SK-N-SH treated with all-trans-retinoic acid at 6 μM for 48 hours (cell line): ENCODE data around the gene SCEL.

Experiments used
- ATAC-seq: fragments of 200-7000 bp; cut with Tn5 transposase; 3 replicates; pipeline ENCODE4 v1.9.1; 2020; ENCODE audit warnings: mild to moderate bottlenecking, moderate library complexity
- ARNTL ChIP-seq: fragments of 450-650 bp; formaldehyde crosslinking; IDR thresholded peaks from 2 replicates; pipeline ENCODE4 v1.5.0; 2020; ENCODE audit warnings: low read depth, mild to moderate bottlenecking, moderate library complexity, borderline replicate concordance
- BACH2 ChIP-seq: fragments of 250-450 bp; sonication (Bioruptor Pico); IDR thresholded peaks from 2 replicates; pipeline ENCODE4 v1.9.0; 2021; ENCODE audit warnings: mild to moderate bottlenecking, borderline replicate concordance
- CSDC2 ChIP-seq: fragments of 250-450 bp; sonication (Bioruptor Pico); IDR thresholded peaks from 2 replicates; pipeline ENCODE4 v1.5.0; 2020; ENCODE audit warnings: mild to moderate bottlenecking, moderate library complexity
- ESRRG ChIP-seq: fragments of 250-450 bp; sonication (Bioruptor Pico); IDR thresholded peaks from 2 replicates; pipeline ENCODE4 v1.6.1; 2021; ENCODE audit warnings: mild to moderate bottlenecking
- GLIS3 ChIP-seq: fragments of 250-450 bp; sonication (Bioruptor Pico); IDR thresholded peaks from 2 replicates; pipeline ENCODE4 v1.5.0; 2020; ENCODE audit warnings: mild to moderate bottlenecking, moderate library complexity
- ISL1 ChIP-seq: fragments of 250-450 bp; sonication (Bioruptor Pico); IDR thresholded peaks from 2 replicates; pipeline ENCODE4 v2.1.2; 2022; ENCODE audit warnings: mild to moderate bottlenecking, moderate library complexity
- OSR1 ChIP-seq: fragments of 250-450 bp; sonication (Bioruptor Pico); IDR thresholded peaks from 2 replicates; pipeline ENCODE4 v1.8.0; 2022; ENCODE audit warnings: moderate library complexity, mild to moderate bottlenecking, inconsistent platforms
- POU6F1 ChIP-seq: fragments of 250-450 bp; sonication (Bioruptor Pico); IDR thresholded peaks from 2 replicates; pipeline ENCODE4 v1.8.0; 2021; ENCODE audit warnings: low read depth, mild to moderate bottlenecking, moderate library complexity, borderline replicate concordance
- PPARA ChIP-seq: fragments of 250-450 bp; sonication (Bioruptor Pico); IDR thresholded peaks from 2 replicates; pipeline ENCODE4 v1.5.0; 2020; ENCODE audit warnings: mild to moderate bottlenecking, borderline replicate concordance
- RARB ChIP-seq: fragments of 250-450 bp; sonication (Bioruptor Pico); IDR thresholded peaks from 2 replicates; pipeline ENCODE4 v1.8.0; 2021; ENCODE audit warnings: mild to moderate bottlenecking, moderate library complexity
- SNAI2 ChIP-seq: fragments of 250-450 bp; sonication (Bioruptor Pico); IDR thresholded peaks from 2 replicates; pipeline ENCODE4 v1.5.0; 2020; ENCODE audit warnings: mild to moderate bottlenecking, moderate library complexity
- TCF4 ChIP-seq: fragments of 250-450 bp; sonication (Bioruptor Pico); IDR thresholded peaks from 2 replicates; pipeline ENCODE4 v1.8.0; 2021; ENCODE audit warnings: mild to moderate bottlenecking, moderate library complexity, borderline replicate concordance
- TOX ChIP-seq: fragments of 250-450 bp; sonication (Bioruptor Pico); IDR thresholded peaks from 2 replicates; pipeline ENCODE4 v1.8.0; 2021; ENCODE audit warnings: mild to moderate bottlenecking, moderate library complexity, borderline replicate concordance
- TSHZ2 ChIP-seq: fragments of 250-450 bp; sonication (Bioruptor Pico); IDR thresholded peaks from 2 replicates; pipeline ENCODE4 v1.5.0; 2020; ENCODE audit warnings: mild to moderate bottlenecking, moderate library complexity
- ZC3H10 ChIP-seq: fragments of 250-450 bp; sonication (Bioruptor Pico); IDR thresholded peaks from 2 replicates; pipeline ENCODE4 v1.5.1; 2021; ENCODE audit warnings: mild to moderate bottlenecking, moderate library complexity
- ZFP3 ChIP-seq: fragments of 250-450 bp; sonication (Bioruptor Pico); IDR thresholded peaks from 2 replicates; pipeline ENCODE4 v1.5.0; 2020; ENCODE audit warnings: mild to moderate bottlenecking, moderate library complexity
- ZFP30 ChIP-seq: fragments of 450-650 bp; formaldehyde crosslinking; IDR thresholded peaks from 2 replicates; pipeline ENCODE4 v1.5.0; 2022; ENCODE audit warnings: mild to moderate bottlenecking, moderate library complexity
- ZNF565 ChIP-seq: fragments of 450-650 bp; formaldehyde crosslinking; conservative IDR thresholded peaks from 2 replicates; pipeline ENCODE4 v1.5.0; 2020; ENCODE audit warnings: low read depth, mild to moderate bottlenecking, moderate library complexity
- ZNF70 ChIP-seq: fragments of 450-650 bp; formaldehyde crosslinking; IDR thresholded peaks from 2 replicates; pipeline ENCODE4 v1.5.0; 2020; ENCODE audit warnings: mild to moderate bottlenecking, moderate library complexity
- ZNF8 ChIP-seq: fragments of 450-650 bp; formaldehyde crosslinking; IDR thresholded peaks from 2 replicates; pipeline ENCODE4 v1.5.0; 2020; ENCODE audit warnings: mild to moderate bottlenecking, moderate library complexity
- TF ChIP-seq, protein P1 (sequence below): fragments of 250-450 bp; sonication (Bioruptor Pico); IDR thresholded peaks from 2 replicates; pipeline ENCODE4 v1.8.0; 2020; ENCODE audit warnings: mild to moderate bottlenecking, moderate library complexity, borderline replicate concordance
- TF ChIP-seq, protein P2 (sequence below): fragments of 250-450 bp; sonication (Bioruptor Pico); IDR thresholded peaks from 2 replicates; pipeline ENCODE4 v1.5.1; 2020; ENCODE audit warnings: low read depth, mild to moderate bottlenecking, moderate library complexity
- TF ChIP-seq, protein P3 (sequence below): fragments of 250-450 bp; sonication (Bioruptor Pico); IDR thresholded peaks from 2 replicates; pipeline ENCODE4 v1.5.1; 2021; ENCODE audit warnings: mild to moderate bottlenecking, moderate library complexity

Gene SCEL

DNA sequence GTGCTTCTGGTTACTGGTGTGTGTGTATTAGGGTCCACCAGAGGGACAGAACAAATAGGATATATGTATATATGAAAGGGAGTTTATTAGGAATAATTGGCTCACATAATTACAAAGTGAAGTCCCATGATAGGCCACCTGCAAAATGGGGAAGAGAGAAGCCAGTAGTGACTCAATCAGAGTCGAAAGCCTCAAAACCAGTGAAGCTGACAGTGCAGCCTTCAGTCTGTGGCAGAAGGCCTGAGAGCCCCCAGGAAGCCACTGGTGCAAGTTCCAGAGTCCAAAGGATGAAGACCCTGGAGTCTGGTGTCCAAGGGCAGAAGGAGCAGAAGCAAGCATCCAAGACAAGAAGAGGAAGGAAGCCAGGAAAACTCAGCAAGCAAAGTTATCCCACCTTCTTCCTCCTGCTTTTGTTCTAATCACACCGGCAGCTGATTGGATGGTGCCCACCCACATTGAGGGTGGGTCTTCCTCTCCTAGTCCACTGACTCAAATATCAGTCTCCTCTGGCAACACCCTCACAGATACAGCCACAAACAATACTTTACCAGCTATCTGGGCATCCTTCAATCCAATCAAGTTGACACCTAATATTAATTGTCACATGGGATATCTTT, 21.7 kb upstream of the SCEL start:
- TF ChIP-seq ZNF8 (CRISPR knock-in tag), result no peak
- TF ChIP-seq TSHZ2 (CRISPR knock-in tag), result no peak
- no peak for TF ChIP-seq SNAI2 (CRISPR knock-in tag)
- TF ChIP-seq, protein P1, sequence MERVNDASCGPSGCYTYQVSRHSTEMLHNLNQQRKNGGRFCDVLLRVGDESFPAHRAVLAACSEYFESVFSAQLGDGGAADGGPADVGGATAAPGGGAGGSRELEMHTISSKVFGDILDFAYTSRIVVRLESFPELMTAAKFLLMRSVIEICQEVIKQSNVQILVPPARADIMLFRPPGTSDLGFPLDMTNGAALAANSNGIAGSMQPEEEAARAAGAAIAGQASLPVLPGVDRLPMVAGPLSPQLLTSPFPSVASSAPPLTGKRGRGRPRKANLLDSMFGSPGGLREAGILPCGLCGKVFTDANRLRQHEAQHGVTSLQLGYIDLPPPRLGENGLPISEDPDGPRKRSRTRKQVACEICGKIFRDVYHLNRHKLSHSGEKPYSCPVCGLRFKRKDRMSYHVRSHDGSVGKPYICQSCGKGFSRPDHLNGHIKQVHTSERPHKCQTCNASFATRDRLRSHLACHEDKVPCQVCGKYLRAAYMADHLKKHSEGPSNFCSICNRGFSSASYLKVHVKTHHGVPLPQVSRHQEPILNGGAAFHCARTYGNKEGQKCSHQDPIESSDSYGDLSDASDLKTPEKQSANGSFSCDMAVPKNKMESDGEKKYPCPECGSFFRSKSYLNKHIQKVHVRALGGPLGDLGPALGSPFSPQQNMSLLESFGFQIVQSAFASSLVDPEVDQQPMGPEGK, result no peak
- TF ChIP-seq GLIS3 (CRISPR knock-in tag), result no peak
- TF ChIP-seq, protein P2, sequence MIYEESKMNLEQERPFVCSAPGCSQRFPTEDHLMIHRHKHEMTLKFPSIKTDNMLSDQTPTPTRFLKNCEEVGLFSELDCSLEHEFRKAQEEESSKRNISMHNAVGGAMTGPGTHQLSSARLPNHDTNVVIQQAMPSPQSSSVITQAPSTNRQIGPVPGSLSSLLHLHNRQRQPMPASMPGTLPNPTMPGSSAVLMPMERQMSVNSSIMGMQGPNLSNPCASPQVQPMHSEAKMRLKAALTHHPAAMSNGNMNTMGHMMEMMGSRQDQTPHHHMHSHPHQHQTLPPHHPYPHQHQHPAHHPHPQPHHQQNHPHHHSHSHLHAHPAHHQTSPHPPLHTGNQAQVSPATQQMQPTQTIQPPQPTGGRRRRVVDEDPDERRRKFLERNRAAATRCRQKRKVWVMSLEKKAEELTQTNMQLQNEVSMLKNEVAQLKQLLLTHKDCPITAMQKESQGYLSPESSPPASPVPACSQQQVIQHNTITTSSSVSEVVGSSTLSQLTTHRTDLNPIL, result no peak
- no peak for TF ChIP-seq ZNF70 (CRISPR knock-in tag)
- no peak for TF ChIP-seq TCF4 (CRISPR knock-in tag)
- TF ChIP-seq BACH2 (CRISPR knock-in tag), result no peak
- no peak for TF ChIP-seq OSR1 (CRISPR knock-in tag)
- TF ChIP-seq ESRRG (CRISPR knock-in tag), result no peak
- TF ChIP-seq POU6F1 (CRISPR knock-in tag), result no peak
- no peak for TF ChIP-seq ISL1
- no peak for TF ChIP-seq ZNF565 (CRISPR knock-in tag)
- no peak for TF ChIP-seq ZFP30
- TF ChIP-seq, all 23 proteins: peak for 0
- no peak for ATAC-seq

DNA sequence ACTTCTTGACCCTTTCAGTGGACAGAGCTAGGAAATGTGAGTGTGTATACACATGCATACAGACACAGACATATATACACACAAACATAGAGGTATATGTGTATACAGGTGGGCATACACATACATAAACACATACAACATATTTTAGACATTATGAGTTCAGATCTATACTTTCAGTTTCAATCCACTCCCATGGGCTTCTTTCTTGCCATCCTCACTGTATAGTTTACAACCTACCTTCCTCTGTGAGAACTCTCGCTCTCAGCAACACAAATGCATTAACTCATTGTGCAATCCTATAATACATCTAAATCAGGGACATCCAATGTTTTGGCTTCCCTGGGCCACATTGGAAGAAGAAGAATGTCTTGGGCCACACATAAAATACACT, 21.2 kb upstream of the SCEL start:
- TF ChIP-seq ISL1, result no peak
- no peak for TF ChIP-seq TOX
- no peak for TF ChIP-seq RARB (CRISPR knock-in tag)
- TF ChIP-seq, protein P3, sequence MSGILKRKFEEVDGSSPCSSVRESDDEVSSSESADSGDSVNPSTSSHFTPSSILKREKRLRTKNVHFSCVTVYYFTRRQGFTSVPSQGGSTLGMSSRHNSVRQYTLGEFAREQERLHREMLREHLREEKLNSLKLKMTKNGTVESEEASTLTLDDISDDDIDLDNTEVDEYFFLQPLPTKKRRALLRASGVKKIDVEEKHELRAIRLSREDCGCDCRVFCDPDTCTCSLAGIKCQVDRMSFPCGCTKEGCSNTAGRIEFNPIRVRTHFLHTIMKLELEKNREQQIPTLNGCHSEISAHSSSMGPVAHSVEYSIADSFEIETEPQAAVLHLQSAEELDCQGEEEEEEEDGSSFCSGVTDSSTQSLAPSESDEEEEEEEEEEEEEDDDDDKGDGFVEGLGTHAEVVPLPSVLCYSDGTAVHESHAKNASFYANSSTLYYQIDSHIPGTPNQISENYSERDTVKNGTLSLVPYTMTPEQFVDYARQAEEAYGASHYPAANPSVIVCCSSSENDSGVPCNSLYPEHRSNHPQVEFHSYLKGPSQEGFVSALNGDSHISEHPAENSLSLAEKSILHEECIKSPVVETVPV (CRISPR knock-in tag), result no peak
- no peak for TF ChIP-seq ZC3H10 (CRISPR knock-in tag)
- TF ChIP-seq OSR1 (CRISPR knock-in tag), result no peak
- no peak for TF ChIP-seq BACH2 (CRISPR knock-in tag)
- no peak for TF ChIP-seq ARNTL (CRISPR knock-in tag)
- no peak for TF ChIP-seq CSDC2 (CRISPR knock-in tag)
- TF ChIP-seq PPARA, result no peak
- no peak for TF ChIP-seq ZNF565 (CRISPR knock-in tag)
- no peak for TF ChIP-seq ZNF70 (CRISPR knock-in tag)
- TF ChIP-seq POU6F1 (CRISPR knock-in tag), result no peak
- TF ChIP-seq, protein P2, result no peak
- no peak for TF ChIP-seq ESRRG (CRISPR knock-in tag)
- no peak for TF ChIP-seq ZFP3 (CRISPR knock-in tag)
- TF ChIP-seq TCF4 (CRISPR knock-in tag), result no peak
- TF ChIP-seq ZNF8 (CRISPR knock-in tag), result no peak
- TF ChIP-seq TSHZ2 (CRISPR knock-in tag), result no peak
- TF ChIP-seq SNAI2 (CRISPR knock-in tag), result no peak
- no peak for ATAC-seq
